Astrocyte (in vitro differentiated cells and primary cell): ENCODE measurements around the gene KMT2B. TPM values are rescaled to one million over a fixed set of nuclear protein-coding genes. Genes with fewer than 3 reads are reported as not detected.

ENCODE experiments used
- DNase-seq: peaks from one replicate; pipeline ENCODE4 v3.0.0-alpha.2; 2010; ENCODE audit warnings: low read depth
- FAIRE-seq: peaks from 2 replicates; lab custom pipeline; 2011; peaks lifted over from hg19 to GRCh38; lab: Jason Lieb, UNC
- H2AFZ ChIP-seq: 2 replicates; pipeline ENCODE4 v1.6.0; 2012; ENCODE audit warnings: low read depth, low read length, inconsistent platforms
- H3K27ac ChIP-seq: 2 replicates; pipeline ENCODE4 v1.5.1; 2011; ENCODE audit warnings: low read depth, low read length, inconsistent platforms
- H3K27me3 ChIP-seq: 2 replicates; pipeline ENCODE4 v1.6.0; 2011; ENCODE audit warnings: low read length, inconsistent platforms; ENCODE audit not compliant: insufficient read depth
- H3K36me3 ChIP-seq: 2 replicates; pipeline ENCODE4 v1.5.1; 2011; ENCODE audit warnings: low read length, inconsistent platforms; ENCODE audit not compliant: insufficient read depth
- H3K4me1 ChIP-seq: 2 replicates; pipeline ENCODE4 v1.5.1; 2011; ENCODE audit warnings: low read length, inconsistent platforms; ENCODE audit not compliant: insufficient read depth
- H3K4me2 ChIP-seq: 2 replicates; pipeline ENCODE4 v1.6.0; 2012; ENCODE audit warnings: low read length, inconsistent platforms
- H3K4me3 ChIP-seq: 2 replicates; pipeline ENCODE4 v1.5.1; 2011; ENCODE audit warnings: low read depth, mild to moderate bottlenecking, low read length, inconsistent platforms; ENCODE audit not compliant: insufficient read depth
- H3K79me2 ChIP-seq: 2 replicates; pipeline ENCODE4 v1.6.0; 2012; ENCODE audit warnings: mild to moderate bottlenecking, low read length, inconsistent platforms; ENCODE audit not compliant: insufficient read depth
- H3K9ac ChIP-seq: 2 replicates; pipeline ENCODE4 v1.6.0; 2012; ENCODE audit warnings: mild to moderate bottlenecking, low read length, inconsistent platforms
- H3K9me3 ChIP-seq: 2 replicates; pipeline ENCODE4 v1.5.1; 2012; ENCODE audit warnings: low read depth, mild to moderate bottlenecking, low read length, inconsistent platforms; ENCODE audit not compliant: insufficient read depth
- H4K20me1 ChIP-seq: 2 replicates; pipeline ENCODE4 v1.6.0; 2012; ENCODE audit warnings: low read length, inconsistent platforms; ENCODE audit not compliant: insufficient read depth
- H3K27ac Mint-ChIP-seq: one replicate; pipeline ENCODE4 v1.8.0; 2021; ENCODE audit warnings: mild to moderate bottlenecking, mixed read lengths; ENCODE audit not compliant: unreplicated experiment
- H3K27me3 Mint-ChIP-seq: one replicate; pipeline ENCODE4 v1.8.0; 2021; ENCODE audit warnings: low read depth, mixed read lengths; ENCODE audit not compliant: unreplicated experiment
- H3K36me3 Mint-ChIP-seq: one replicate; pipeline ENCODE4 v1.8.0; 2021; ENCODE audit warnings: low read depth, mixed read lengths; ENCODE audit not compliant: unreplicated experiment
- H3K4me1 Mint-ChIP-seq: one replicate; pipeline ENCODE4 v1.8.0; 2021; ENCODE audit warnings: low read depth, mixed read lengths; ENCODE audit not compliant: unreplicated experiment
- H3K4me3 Mint-ChIP-seq: one replicate; pipeline ENCODE4 v1.8.0; 2021; ENCODE audit warnings: mild to moderate bottlenecking, moderate library complexity, mixed read lengths; ENCODE audit not compliant: unreplicated experiment
- H3K9me3 Mint-ChIP-seq: one replicate; pipeline ENCODE4 v1.8.0; 2021; ENCODE audit warnings: mild to moderate bottlenecking, mixed read lengths; ENCODE audit not compliant: unreplicated experiment
- CTCF ChIP-seq: IDR thresholded peaks from 2 replicates; pipeline ENCODE4 v1.5.1; 2011; ENCODE audit warnings: low read depth, mild to moderate bottlenecking, inconsistent platforms, low read length, moderate library complexity; ENCODE audit not compliant: insufficient read depth
- EZH2 ChIP-seq: IDR thresholded peaks from 2 replicates; pipeline ENCODE4 v1.6.1; 2012; ENCODE audit warnings: mild to moderate bottlenecking, low read length, inconsistent platforms; ENCODE audit not compliant: insufficient read depth
- total RNA-seq: library from RNA; stranded (reverse); gene quantifications from 2 replicates; pipeline ENCODE4 v1.2.1, GENCODE V29; 2021

KMT2B gene
- total RNA-seq, 1 donor from 2014 or later, result 28.7 TPM

GRCh38 chr19:35773020-35773806 lies 55.4 kb downstream of the KMT2B start:
- peaks cover 4% of the 10 kb centered on the region for H3K9me3 Mint-ChIP-seq

GRCh38 chr19:35774274-35775045 lies 56.7 kb downstream of the KMT2B start:
- peak overlapping the region; percentile 93 for H3K4me2 ChIP-seq
- FAIRE-seq (no peak), DNase-seq (no peak)
- H3K4me1 ChIP-seq, result peaks cover 13% of the 10 kb centered on the region
- peaks cover 5% of the 10 kb centered on the region for H3K79me2 ChIP-seq
- Mint-ChIP-seq H3K36me3 (no peaks in the 10 kb centered on the region), H3K4me1 (peaks cover 7% of the 10 kb centered on the region), H3K9me3 (peaks cover 4% of the 10 kb centered on the region), H3K4me3 (peak overlapping the region; percentile 84), H3K27me3 (peaks cover 15% of the 10 kb centered on the region), H3K27ac (peak overlapping the region; percentile 88)
- no peak overlapping the region for H3K27ac ChIP-seq
- no peak overlapping the region for H3K9ac ChIP-seq
- H3K27me3 ChIP-seq, result no peaks in the 10 kb centered on the region
- H3K36me3 ChIP-seq, result no peaks in the 10 kb centered on the region
- H4K20me1 ChIP-seq, result peaks cover 9% of the 10 kb centered on the region
- TF ChIP-seq CTCF (no peak), EZH2 (no peak)
- peak overlapping the region; percentile 61 for H3K4me3 ChIP-seq
- H3K9me3 ChIP-seq, result no peaks in the 10 kb centered on the region
- peak overlapping the region; percentile 23 for H2AFZ ChIP-seq

More at GRCh38 chr19:35773020-35773806, 55.4 kb downstream of the KMT2B start:
- Histone ChIP-seq H3K4me1 (peaks cover 13% of the 10 kb centered on the region), H3K4me2 (no peak overlapping the region), H3K27me3 (no peaks in the 10 kb centered on the region), H2AFZ (no peak overlapping the region), H3K9ac (no peak overlapping the region), H3K9me3 (no peaks in the 10 kb centered on the region), H3K27ac (no peak overlapping the region), H3K4me3 (no peak overlapping the region), H3K79me2 (peaks cover 5% of the 10 kb centered on the region), H4K20me1 (peaks cover 9% of the 10 kb centered on the region), H3K36me3 (peaks cover 2% of the 10 kb centered on the region)
- Mint-ChIP-seq H3K4me3 (no peak overlapping the region), H3K27ac (no peak overlapping the region), H3K27me3 (peaks cover 15% of the 10 kb centered on the region), H3K36me3 (no peaks in the 10 kb centered on the region), H3K4me1 (peaks cover 7% of the 10 kb centered on the region)
- peak; percentile 12 for DNase-seq
- FAIRE-seq, result no peak
- no peak for TF ChIP-seq EZH2
- no peak for TF ChIP-seq CTCF
